ENCODE results near the gene RAPGEF5. TPM values are rescaled to one million over a fixed set of nuclear protein-coding genes. Genes with fewer than 3 reads are reported as not detected.

RAPGEF5 gene
- total RNA-seq, 3 donors from 2014 or later = 18.7 to 78.0 (median 41.9) TPM

- Histone ChIP-seq H3K27me3 (no peaks in the 10 kb centered on the region), H3K27ac (no peak overlapping the region), H3K9me3 (no peaks in the 10 kb centered on the region), H3K4me3 (no peak overlapping the region), H3K36me3 (no peaks in the 10 kb centered on the region), H3K4me1 (no peaks in the 10 kb centered on the region)
- intact Hi-C loops (cut with DNase I; ENCODE audit: low total_unique reads) = no loop called here
- DNase-seq (ENCODE audit: low spot score in 2 of 2) = no peak
- TF ChIP-seq POLR2AphosphoS5 (IDR thresholded peaks at IDR 0.05) = no peak
- TF ChIP-seq POLR2A (IDR thresholded peaks at IDR 0.05) = no peak
- no peak for TF ChIP-seq CTCF (IDR thresholded peaks at IDR 0.05)
Measured at GRCh38 chr7:22152690-22153089, 204.3 kb downstream of the RAPGEF5 start.

DNA sequence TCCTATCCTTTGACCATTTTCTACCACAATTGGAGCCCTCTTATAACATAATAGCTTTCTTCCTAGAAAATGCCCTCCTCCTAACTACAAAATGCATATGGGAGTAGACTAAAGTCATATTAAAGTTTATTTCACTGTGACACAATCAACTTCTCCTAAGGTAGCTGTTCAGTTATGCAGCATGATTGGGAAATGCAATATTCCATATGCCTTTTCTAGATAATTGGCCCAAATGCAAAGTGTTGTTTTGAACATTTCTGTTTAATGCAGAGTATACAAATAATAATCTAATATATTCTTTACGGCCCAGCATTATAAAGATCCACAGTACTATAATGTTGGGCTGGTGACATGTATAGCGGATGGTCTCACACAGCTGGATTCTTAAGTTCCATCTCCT is 205.1 kb downstream of the RAPGEF5 start:
- TF ChIP-seq POLR2AphosphoS5 (IDR thresholded peaks at IDR 0.05) (no peak), CTCF (IDR thresholded peaks at IDR 0.05) (no peak), POLR2A (IDR thresholded peaks at IDR 0.05) (no peak)
- Histone ChIP-seq H3K36me3 (no peaks in the 10 kb centered on the region), H3K27me3 (no peaks in the 10 kb centered on the region)

DNA sequence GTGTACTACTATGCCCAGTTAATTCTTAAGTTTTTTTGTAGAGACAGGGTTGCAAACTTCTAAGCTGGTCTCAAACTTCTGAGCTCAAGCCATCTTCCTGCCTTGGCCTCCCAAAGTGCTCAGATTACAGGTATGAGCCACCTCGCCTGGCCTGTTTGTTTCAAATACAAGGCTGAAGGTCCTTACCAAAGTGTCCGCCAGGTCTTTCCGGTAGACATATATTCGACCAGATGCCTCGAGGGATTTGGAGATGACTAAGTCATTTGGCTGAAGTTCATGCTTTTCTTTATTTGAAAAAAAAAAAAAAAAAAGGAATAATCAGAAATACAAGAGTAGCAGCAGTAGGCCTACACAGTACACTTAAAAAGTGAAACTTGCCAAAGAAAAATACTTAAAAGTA is 206.7 kb downstream of the RAPGEF5 start:
- Histone ChIP-seq H3K36me3 (no peaks in the 10 kb centered on the region), H3K9me3 (no peaks in the 10 kb centered on the region), H3K4me3 (no peak overlapping the region), H3K27ac (no peak overlapping the region), H3K4me1 (no peaks in the 10 kb centered on the region), H3K27me3 (no peaks in the 10 kb centered on the region)
- no peak for DNase-seq (ENCODE audit: low spot score in 2 of 2)
- intact Hi-C loops (cut with DNase I; ENCODE audit: low total_unique reads) = loop anchor here (2.0 kb wide), 1 partner anchor 37 kb away; no protein-coding TSS in a partner anchor
- TF ChIP-seq CTCF (IDR thresholded peaks at IDR 0.05) (no peak), POLR2AphosphoS5 (IDR thresholded peaks at IDR 0.05) (no peak), POLR2A (IDR thresholded peaks at IDR 0.05) (no peak)

More for the DNA sequence above, 205.1 kb downstream of the RAPGEF5 start:
- no peak for DNase-seq (ENCODE audit: low spot score in 2 of 2)
- H3K9me3 ChIP-seq = no peaks in the 10 kb centered on the region
- H3K4me3 ChIP-seq = no peak overlapping the region
- intact Hi-C loops (cut with DNase I; ENCODE audit: low total_unique reads) = loop anchor here (2.0 kb wide), 1 partner anchor 35 kb away; no protein-coding TSS in a partner anchor
- no peak overlapping the region for H3K27ac ChIP-seq
- no peaks in the 10 kb centered on the region for H3K4me1 ChIP-seq

GRCh38 chr7:22147868-22148267 is 209.1 kb downstream of the RAPGEF5 start:
- Histone ChIP-seq H3K4me3 (no peak overlapping the region), H3K27ac (no peak overlapping the region), H3K27me3 (no peaks in the 10 kb centered on the region), H3K36me3 (no peaks in the 10 kb centered on the region), H3K4me1 (no peaks in the 10 kb centered on the region), H3K9me3 (no peaks in the 10 kb centered on the region)
- TF ChIP-seq POLR2A (IDR thresholded peaks at IDR 0.05) (no peak), CTCF (IDR thresholded peaks at IDR 0.05) (no peak), POLR2AphosphoS5 (IDR thresholded peaks at IDR 0.05) (no peak)
- intact Hi-C loops (cut with DNase I; ENCODE audit: low total_unique reads) = no loop called here
- DNase-seq (ENCODE audit: low spot score in 2 of 2) = no peak

GRCh38 chr7:22146961-22147512 is 209.9 kb downstream of the RAPGEF5 start:
- no peak for TF ChIP-seq CTCF (IDR thresholded peaks at IDR 0.05)
- TF ChIP-seq POLR2AphosphoS5 (IDR thresholded peaks at IDR 0.05) = no peak
- TF ChIP-seq POLR2A (IDR thresholded peaks at IDR 0.05) = no peak
- Histone ChIP-seq H3K27me3 (no peaks in the 10 kb centered on the region), H3K4me3 (peak overlapping the region in 1 of 3 donors; percentile 12), H3K9me3 (no peaks in the 10 kb centered on the region), H3K27ac (no peak overlapping the region), H3K36me3 (no peaks in the 10 kb centered on the region), H3K4me1 (no peaks in the 10 kb centered on the region)
- no peak for DNase-seq (ENCODE audit: low spot score in 2 of 2)
- intact Hi-C loops (cut with DNase I; ENCODE audit: low total_unique reads) = no loop called here
